IMR-90 (cell line): ENCODE data around the gene BGN.

ENCODE experiments used
- BHLHE40 ChIP-seq: fragments of 150-350 bp; IDR thresholded peaks from 2 replicates; pipeline ENCODE4 v1.6.1; 2016; ENCODE audit warnings: mild to moderate bottlenecking, low read depth, low read length
- CHD1 ChIP-seq: IDR thresholded peaks from 2 replicates; pipeline ENCODE4 v1.6.1; 2012; ENCODE audit warnings: low read depth, low read length, improper control_type of control experiment
- CTCF ChIP-seq: conservative IDR thresholded peaks from 2 replicates; pipeline ENCODE4 v1.5.1; 2012; ENCODE audit warnings: mild to moderate bottlenecking, low read depth, low read length, improper control_type of control experiment
- ELK1 ChIP-seq: fragments of 150-350 bp; IDR thresholded peaks from 2 replicates; pipeline ENCODE4 v1.6.1; 2016; ENCODE audit warnings: low read depth, mild to moderate bottlenecking, low read length, moderate library complexity, borderline replicate concordance
- MXI1 ChIP-seq: IDR thresholded peaks from 2 replicates; pipeline ENCODE4 v1.6.1; 2012; ENCODE audit warnings: low read depth, mild to moderate bottlenecking, low read length, moderate library complexity, borderline replicate concordance
- NFE2L2 ChIP-seq: fragments of 150-350 bp; IDR thresholded peaks from 2 replicates; pipeline ENCODE4 v1.6.1; 2016; ENCODE audit warnings: low read depth, mild to moderate bottlenecking, low read length
- POLR2A ChIP-seq: IDR thresholded peaks from 2 replicates; pipeline ENCODE4 v1.6.1; 2012; ENCODE audit warnings: mild to moderate bottlenecking, low read depth, low read length
- RAD21 ChIP-seq: IDR thresholded peaks from 2 replicates; pipeline ENCODE4 v1.6.1; 2012; ENCODE audit warnings: low read length, improper control_type of control experiment
- RCOR1 ChIP-seq: IDR thresholded peaks from 2 replicates; pipeline ENCODE4 v1.6.1; 2012; ENCODE audit warnings: mild to moderate bottlenecking, low read length, improper control_type of control experiment; ENCODE audit not compliant: insufficient replicate concordance

GRCh38 chrX:153450114-153450948, 44.4 kb upstream of the BGN start:
- TF ChIP-seq POLR2A (no peak), CTCF (no peak), NFE2L2 (no peak), RCOR1 (no peak), BHLHE40 (no peak), RAD21 (no peak), ELK1 (no peak), CHD1 (no peak), MXI1 (no peak)
